HG03378 (cell line): Measurements from ENCODE around the gene OAS3.
"Not testable (repeated sequence)": the region's sequence is repeated elsewhere in the genome, so short reads cannot be mapped to it uniquely, and the experiment has no call there.

Experiments used
- ATAC-seq: cut with Tn5 transposase; IDR thresholded peaks from one replicate; pipeline ENCODE4 v1.9.1; 2021; ENCODE audit warnings: mild to moderate bottlenecking, moderate library complexity; ENCODE audit not compliant: unreplicated experiment

OAS3 gene

DNA sequence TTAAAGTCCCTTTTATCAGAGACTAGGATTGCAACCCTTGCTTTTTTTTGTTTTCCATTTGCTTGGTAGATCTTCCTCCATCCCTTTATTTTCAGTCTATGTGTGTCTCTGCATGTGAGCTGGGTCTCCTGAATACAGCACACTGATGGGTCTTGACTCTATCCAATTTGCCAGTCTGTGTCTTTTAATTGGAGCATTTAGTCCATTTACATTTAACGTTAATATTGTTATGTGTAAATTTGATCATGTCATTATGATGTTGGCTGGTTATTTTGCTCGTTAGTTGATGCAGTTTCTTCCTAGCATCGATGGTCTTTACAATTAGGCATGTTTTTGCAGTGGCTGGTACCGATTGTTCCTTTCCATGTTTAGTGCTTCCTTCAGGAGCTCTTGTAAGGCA is 18.9 kb downstream of the OAS3 start:
- ATAC-seq, result not testable (repeated sequence)

DNA sequence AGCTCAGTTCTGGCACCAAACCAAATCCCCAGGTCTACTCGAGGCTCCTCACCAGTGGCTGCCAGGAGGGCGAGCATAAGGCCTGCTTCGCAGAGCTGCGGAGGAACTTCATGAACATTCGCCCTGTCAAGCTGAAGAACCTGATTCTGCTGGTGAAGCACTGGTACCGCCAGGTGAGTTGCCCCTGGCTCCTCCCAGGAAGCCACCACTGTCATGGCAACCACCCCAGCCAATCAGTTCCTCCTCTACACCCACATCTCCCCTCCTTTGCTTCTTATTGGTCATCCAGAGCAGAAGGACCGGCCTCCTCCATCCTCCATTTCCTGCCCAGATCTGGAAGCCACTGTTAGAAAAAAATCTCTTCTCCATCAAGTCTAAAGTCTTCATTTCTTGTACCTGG is 22.8 kb downstream of the OAS3 start:
- ATAC-seq, result no peak

GRCh38 chr12:112961536-112961935 is 23.3 kb downstream of the OAS3 start:
- ATAC-seq, result no peak

DNA sequence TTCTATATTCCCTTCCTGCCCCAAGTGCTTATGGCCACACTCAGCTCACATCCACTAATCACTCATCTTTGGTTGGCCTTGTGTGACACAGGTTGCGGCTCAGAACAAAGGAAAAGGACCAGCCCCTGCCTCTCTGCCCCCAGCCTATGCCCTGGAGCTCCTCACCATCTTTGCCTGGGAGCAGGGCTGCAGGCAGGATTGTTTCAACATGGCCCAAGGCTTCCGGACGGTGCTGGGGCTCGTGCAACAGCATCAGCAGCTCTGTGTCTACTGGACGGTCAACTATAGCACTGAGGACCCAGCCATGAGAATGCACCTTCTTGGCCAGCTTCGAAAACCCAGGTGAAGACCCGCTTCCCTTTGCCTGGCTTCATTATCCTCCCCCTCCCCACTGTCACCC is 24.3 kb downstream of the OAS3 start:
- ATAC-seq, result no peak

DNA sequence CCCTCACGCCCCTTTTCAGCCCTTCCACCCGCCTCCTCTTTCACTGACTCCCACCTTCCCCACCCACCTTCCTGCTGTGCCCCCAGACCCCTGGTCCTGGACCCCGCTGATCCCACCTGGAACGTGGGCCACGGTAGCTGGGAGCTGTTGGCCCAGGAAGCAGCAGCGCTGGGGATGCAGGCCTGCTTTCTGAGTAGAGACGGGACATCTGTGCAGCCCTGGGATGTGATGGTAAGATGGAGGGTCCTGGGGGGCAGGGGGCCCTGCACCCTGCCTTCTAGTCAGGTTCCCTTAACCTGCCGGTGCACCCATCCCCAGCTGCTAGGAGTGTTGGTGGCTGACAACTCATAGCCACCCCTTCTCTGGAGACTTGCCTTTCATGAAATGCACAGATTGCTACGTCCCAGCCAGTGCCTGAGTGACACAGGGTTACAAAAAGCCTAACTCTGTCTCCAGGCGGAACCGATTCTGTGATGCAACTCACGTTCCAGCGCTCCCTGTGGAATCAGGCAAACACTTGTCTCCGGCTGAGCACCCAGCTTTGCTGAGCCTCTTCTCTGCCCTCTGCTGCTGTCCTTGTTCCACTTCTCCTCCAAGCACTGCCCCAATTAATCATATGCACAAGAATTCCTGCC is 25.1 kb downstream of the OAS3 start:
- ATAC-seq, result no peak

DNA sequence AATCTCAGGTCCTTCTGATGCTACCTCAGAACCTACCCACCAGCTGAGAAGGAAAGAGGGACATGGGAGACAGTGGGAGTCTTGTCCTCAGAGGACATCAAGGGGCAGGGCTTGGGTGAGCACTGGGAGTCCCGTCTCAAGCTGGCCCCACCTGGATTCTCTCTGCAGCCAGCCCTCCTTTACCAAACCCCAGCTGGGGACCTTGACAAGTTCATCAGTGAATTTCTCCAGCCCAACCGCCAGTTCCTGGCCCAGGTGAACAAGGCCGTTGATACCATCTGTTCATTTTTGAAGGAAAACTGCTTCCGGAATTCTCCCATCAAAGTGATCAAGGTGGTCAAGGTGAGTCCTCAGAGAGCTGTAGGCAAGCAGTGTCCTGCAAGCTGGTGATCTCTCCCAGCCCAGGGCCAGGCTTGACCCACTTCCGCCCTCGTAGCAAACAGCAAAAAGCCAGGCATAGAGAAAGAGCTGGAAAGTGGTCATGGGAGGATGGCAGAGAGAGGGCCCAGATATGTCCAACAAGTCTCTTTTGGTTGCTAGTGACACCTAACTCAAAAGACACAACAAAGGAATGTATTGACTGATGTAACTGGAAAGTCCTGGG is 25.9 kb downstream of the OAS3 start:
- no peak for ATAC-seq

DNA sequence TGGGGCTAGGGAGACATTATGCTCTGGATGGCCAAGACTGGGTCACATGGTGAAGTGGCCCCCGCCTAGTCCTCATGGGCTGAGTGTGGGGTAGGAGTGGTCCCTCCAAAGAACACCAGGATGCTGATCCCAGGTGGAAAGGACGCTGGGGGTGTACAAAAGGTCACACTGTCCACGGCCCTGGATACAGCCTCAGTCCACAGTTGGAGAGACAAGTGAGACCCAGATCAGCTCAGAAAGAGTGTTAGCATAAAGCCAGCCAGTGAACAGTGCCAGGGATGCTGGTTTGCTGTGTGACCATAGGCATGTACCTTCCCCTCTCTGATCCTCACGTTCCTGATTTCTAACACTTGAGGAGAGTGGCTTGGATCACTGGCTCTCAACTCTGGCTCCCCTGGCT is 26.6 kb downstream of the OAS3 start:
- ATAC-seq, result no peak

GRCh38 chr12:112965643-112966042 is 27.4 kb downstream of the OAS3 start:
- no peak for ATAC-seq

GRCh38 chr12:112967306-112967705 is 29.0 kb downstream of the OAS3 start:
- no peak for ATAC-seq

DNA sequence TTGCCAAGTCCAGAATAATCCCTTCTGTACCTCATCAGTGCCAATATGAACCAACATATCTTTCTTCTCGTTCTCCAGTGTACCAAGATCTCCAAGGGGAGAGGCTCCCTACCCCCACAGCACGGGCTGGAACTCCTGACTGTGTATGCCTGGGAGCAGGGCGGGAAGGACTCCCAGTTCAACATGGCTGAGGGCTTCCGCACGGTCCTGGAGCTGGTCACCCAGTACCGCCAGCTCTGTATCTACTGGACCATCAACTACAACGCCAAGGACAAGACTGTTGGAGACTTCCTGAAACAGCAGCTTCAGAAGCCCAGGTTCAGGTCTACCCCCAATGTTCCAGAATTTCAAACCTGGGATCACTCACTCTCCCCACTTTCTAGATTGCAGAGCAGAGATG is 29.6 kb downstream of the OAS3 start:
- no peak for ATAC-seq

DNA sequence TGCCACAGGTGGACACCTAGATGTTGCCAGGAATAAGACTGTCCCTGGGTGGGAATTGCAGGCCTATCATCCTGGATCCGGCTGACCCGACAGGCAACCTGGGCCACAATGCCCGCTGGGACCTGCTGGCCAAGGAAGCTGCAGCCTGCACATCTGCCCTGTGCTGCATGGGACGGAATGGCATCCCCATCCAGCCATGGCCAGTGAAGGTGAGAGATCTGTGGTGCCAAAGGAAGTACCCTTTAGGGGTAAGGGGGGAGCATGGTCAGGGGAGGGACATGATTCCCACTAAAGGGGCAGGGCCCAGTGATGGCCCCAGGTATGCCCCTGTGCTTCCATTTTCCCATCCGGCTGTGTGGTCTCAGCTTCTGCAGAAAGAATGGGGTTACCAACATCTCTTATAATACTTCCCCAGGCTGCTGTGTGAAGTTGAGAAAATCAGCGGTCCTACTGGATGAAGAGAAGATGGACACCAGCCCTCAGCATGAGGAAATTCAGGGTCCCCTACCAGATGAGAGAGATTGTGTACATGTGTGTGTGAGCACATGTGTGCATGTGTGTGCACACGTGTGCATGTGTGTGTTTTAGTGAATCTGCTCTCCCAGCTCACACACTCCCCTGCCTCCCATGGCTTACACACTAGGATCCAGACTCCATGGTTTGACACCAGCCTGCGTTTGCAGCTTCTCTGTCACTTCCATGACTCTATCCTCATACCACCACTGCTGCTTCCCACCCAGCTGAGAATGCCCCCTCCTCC is 31.5 kb downstream of the OAS3 start:
- no peak for ATAC-seq

GRCh38 chr12:112970391-112970790 is 32.1 kb downstream of the OAS3 start:
- ATAC-seq, result no peak

DNA sequence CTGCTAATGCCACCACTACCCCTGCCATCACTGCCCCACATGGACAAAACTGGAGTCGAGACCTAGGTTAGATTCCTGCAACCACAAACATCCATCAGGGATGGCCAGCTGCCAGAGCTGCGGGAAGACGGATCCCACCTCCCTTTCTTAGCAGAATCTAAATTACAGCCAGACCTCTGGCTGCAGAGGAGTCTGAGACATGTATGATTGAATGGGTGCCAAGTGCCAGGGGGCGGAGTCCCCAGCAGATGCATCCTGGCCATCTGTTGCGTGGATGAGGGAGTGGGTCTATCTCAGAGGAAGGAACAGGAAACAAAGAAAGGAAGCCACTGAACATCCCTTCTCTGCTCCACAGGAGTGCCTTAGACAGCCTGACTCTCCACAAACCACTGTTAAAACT is 33.0 kb downstream of the OAS3 start:
- no peak for ATAC-seq

DNA sequence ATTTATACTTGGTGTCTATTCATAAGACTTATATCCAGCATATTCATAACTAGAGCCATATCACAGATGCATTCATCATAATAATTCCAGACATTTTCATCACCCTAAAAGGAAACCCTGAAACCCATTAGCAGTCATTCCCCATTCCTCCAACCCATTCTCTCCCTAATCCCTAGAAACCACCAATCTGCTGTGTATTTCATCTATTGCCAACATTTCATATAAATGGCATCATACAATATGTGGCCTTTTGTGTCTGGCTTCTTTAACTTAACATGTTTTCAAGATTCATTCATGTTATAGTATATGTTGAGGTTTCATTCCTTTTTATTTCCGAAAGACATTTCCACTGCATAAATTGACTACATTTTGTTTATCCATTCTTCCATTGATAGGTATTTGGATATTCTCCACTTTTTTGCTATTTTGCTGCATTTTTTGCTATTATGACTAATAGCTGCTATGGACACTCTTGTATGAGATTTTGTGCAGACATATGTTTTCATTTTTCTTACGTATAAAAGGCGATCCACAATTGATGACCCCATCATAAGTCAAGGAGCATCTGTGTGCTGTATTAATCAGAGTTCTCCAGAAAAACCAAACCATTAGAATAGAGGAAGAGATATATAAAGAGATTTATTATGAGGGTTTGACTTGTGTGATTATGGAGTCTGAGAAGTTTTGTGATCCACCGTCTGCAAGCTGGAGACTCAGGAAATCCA is 34.9 kb downstream of the OAS3 start:
- no peak for ATAC-seq

DNA sequence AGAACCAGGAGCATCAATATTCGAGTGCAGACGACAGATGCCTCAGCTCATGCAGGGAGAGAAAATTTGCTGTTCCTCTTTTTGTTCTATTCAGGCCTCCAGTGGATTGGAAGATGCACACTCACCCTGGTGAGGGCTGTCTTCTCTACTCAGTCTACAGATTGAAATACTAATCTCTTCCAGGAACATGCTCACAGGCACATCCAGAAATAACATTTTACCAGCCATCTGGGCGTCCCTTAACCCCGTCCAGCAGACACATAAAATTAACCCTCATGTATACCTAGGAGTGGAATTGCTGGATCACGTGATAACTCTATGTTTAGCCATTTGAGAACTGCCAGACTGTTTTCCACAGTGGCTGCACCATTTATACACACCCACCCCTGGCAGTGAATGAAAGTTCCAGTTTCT is 35.6 kb downstream of the OAS3 start:
- ATAC-seq, result no peak

GRCh38 chr12:112974904-112975303 is 36.6 kb downstream of the OAS3 start:
- no peak for ATAC-seq

GRCh38 chr12:112977139-112977538 is 38.9 kb downstream of the OAS3 start:
- ATAC-seq, result no peak

- no peak for ATAC-seq
Measured at GRCh38 chr12:112977641-112978040, 39.4 kb downstream of the OAS3 start.

GRCh38 chr12:112978163-112979040 is 40.1 kb downstream of the OAS3 start, which contains the start of gene OAS2:
OAS2 (plus strand) TSS chr12:112978519; CDS start chr12:112978609, 90 bp downstream.
- ATAC-seq, result peak; percentile 92

DNA sequence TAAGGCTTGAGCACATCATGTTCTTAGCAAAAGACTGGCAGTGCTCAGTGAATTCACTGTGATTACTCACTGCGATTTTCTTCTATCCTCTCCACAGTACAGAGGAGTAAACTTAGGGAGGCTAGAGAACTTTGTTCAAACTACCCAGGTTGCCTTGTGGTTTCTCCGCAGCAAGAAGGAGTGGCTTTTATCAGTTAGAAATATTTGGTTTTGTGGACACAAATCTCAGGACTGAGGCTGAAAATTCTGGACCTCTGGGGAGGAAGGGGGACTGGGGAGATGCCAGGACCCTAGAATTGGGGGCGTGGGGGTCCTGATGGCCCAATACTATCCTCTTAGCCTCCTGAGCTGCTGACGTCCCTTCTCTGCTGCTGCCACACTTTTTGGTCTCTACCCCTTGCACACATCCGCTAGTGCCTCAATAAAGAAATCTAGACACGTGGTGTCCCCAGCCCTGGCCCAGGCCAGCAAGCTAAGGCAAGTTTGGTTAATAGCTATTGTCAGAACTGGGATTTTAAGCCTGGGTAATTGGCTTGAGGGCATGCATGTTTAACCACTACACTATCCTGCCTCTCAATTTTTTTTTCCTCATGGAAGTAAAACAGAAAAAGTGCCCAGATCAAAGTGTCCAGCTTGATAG is 40.9 kb downstream of the OAS3 start:
- peak; percentile 32 for ATAC-seq
